Measurements from ENCODE around the gene SPOCK1.
"Not testable (repeated sequence)": the region's sequence is repeated elsewhere in the genome, so short reads cannot be mapped to it uniquely, and the experiment has no call there.

The SPOCK1 gene

GRCh38 chr5:136985785-136986475, 513.2 kb downstream of the SPOCK1 start:
- H3K4me3 ChIP-seq (ENCODE audit: low read length), result no peak overlapping the region
- DNase-seq (ENCODE audit: low read depth), result no peak
- TF ChIP-seq CTCF (conservative IDR thresholded peaks at IDR 0.05; ENCODE audit: low read depth, low read length), result no peak

- TF ChIP-seq CTCF (conservative IDR thresholded peaks at IDR 0.05; ENCODE audit: low read depth, low read length), result no peak
- DNase-seq (ENCODE audit: low read depth), result no peak
- no peak overlapping the region for H3K4me3 ChIP-seq (ENCODE audit: low read length)
Measured at GRCh38 chr5:136984772-136985446, 514.2 kb downstream of the SPOCK1 start.

GRCh38 chr5:136981936-136982335, 517.2 kb downstream of the SPOCK1 start:
- TF ChIP-seq CTCF (conservative IDR thresholded peaks at IDR 0.05; ENCODE audit: low read depth, low read length), result no peak
- no peak for DNase-seq (ENCODE audit: low read depth)
- no peak overlapping the region for H3K4me3 ChIP-seq (ENCODE audit: low read length)

- no peak overlapping the region for H3K4me3 ChIP-seq (ENCODE audit: low read length)
- DNase-seq (ENCODE audit: low read depth), result no peak
- TF ChIP-seq CTCF (conservative IDR thresholded peaks at IDR 0.05; ENCODE audit: low read depth, low read length), result no peak
Measured at GRCh38 chr5:136979131-136979530, 520.0 kb downstream of the SPOCK1 start.

- TF ChIP-seq CTCF (conservative IDR thresholded peaks at IDR 0.05; ENCODE audit: low read depth, low read length), result no peak
- H3K4me3 ChIP-seq (ENCODE audit: low read length), result no peak overlapping the region
- DNase-seq (ENCODE audit: low read depth), result no peak
Measured at GRCh38 chr5:136963504-136963903, 535.6 kb downstream of the SPOCK1 start.

- H3K4me3 ChIP-seq (ENCODE audit: low read length), result no peak overlapping the region
- TF ChIP-seq CTCF (conservative IDR thresholded peaks at IDR 0.05; ENCODE audit: low read depth, low read length), result no peak
- no peak for DNase-seq (ENCODE audit: low read depth)
Measured at GRCh38 chr5:136957428-136957827, 541.7 kb downstream of the SPOCK1 start.

GRCh38 chr5:136954142-136954541, 545.0 kb downstream of the SPOCK1 start:
- not testable (repeated sequence) for H3K4me3 ChIP-seq (ENCODE audit: low read length); DNase-seq (ENCODE audit: low read depth)

- DNase-seq (ENCODE audit: low read depth); H3K4me3 ChIP-seq (ENCODE audit: low read length): not testable (repeated sequence)
Measured at GRCh38 chr5:136953346-136954069, 545.6 kb downstream of the SPOCK1 start.
